Daoy (cell line): ENCODE measurements around the gene RALGPS1. TPM values are rescaled to one million over a fixed set of nuclear protein-coding genes. Genes with fewer than 3 reads are reported as not detected.
"Not testable (repeated sequence)": the region's sequence is repeated elsewhere in the genome, so short reads cannot be mapped to it uniquely, and the experiment has no call there.

ENCODE experiments used
- DNase-seq: peaks from one replicate; pipeline ENCODE4 v3.0.0-alpha.2; 2015; ENCODE audit warnings: low read depth
- total RNA-seq: library from RNA; depleted of rRNA; stranded (reverse); fragments of >200 nt; shearing (Covaris generic); gene quantifications from 2 replicates; pipeline ENCODE4 v1.2.3, GENCODE V29; 2014

The RALGPS1 gene
- total RNA-seq, 1 experiment from 2014 or later, result 4.9 TPM

DNA sequence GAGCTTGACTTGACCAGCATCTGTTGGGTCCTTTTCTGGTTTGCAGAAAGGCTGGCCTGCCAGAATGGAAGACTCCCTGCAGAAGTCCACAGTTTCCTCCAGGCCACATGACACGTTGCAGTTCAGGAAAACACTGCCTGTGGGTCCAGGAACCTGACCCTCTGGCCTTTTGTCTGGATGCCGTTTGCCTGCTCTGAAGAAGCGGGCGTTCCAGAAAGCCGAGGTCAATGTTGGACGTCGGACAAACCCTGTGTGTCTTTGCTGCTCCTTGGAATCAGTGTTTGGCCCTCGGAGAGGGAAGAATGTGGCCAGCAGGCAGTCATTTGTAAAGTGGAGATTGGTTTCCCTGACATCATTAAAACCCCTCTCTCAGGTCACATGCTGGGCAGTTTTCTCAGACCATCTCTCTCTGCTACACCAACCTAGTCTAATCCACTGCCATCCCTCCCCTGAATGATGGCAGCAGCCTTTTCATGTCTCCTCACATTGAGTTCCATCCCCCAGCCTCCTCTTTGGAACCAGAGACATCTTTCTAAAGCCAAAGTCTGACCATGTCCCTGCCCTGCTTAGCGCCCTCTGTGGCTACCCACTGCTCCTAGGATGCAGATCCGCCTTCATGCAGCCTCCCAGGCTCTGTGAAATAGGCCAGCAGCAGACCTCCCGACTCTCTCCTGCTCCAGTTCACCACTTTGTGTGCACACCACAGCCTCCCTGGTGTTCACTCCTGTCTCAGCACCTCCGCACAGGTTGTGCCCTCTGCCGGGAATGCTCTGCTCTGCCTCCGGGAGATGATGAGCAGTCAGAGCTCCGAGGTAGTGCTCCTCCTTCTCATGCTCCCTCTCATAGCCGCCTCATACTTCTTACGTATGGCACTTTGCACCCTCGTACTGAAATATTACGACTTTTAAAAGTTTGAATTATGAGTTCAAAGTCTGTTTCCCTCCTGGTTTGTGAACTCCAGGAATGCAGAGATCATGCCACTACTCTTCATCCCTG, 75.6 kb downstream of the RALGPS1 start:
- DNase-seq, result no peak

DNA sequence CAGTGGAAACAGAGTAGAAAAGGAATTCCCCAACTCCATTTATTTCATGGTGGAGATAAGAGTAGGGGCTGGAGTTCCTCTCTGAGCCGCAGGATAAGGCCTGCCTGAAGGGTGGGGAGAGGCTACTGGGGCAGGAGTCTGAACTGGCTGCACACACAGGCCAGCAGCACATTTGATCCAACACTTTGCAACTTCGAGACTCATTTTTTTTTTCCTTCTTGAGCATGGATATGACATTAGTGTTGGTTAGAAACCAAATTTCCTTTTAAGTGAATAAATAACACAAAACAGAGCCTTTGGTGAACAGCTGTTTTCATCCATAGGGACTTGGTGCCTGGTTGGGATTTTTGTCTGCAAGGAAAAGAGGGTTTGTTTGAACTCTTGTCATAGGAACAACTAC, 76.6 kb downstream of the RALGPS1 start:
- DNase-seq, result no peak

DNA sequence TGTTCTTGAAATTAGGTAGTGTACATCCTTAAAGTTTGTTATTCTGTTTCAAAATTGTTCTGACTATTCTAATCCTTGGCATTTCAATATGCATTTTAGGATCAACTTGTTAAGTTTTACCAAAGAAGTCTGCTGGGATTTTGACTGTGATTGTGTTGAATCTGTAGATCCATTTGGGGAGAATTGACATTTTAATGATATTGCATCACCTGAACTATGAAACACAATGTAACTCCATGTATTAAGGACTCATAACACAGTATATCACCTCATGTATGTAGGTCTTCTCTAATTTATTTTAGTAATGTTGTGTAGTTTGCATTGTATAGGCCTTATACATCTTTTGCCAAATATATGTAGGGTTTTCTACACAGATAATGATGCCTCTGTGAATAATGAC, 77.8 kb downstream of the RALGPS1 start:
- DNase-seq, result no peak

DNA sequence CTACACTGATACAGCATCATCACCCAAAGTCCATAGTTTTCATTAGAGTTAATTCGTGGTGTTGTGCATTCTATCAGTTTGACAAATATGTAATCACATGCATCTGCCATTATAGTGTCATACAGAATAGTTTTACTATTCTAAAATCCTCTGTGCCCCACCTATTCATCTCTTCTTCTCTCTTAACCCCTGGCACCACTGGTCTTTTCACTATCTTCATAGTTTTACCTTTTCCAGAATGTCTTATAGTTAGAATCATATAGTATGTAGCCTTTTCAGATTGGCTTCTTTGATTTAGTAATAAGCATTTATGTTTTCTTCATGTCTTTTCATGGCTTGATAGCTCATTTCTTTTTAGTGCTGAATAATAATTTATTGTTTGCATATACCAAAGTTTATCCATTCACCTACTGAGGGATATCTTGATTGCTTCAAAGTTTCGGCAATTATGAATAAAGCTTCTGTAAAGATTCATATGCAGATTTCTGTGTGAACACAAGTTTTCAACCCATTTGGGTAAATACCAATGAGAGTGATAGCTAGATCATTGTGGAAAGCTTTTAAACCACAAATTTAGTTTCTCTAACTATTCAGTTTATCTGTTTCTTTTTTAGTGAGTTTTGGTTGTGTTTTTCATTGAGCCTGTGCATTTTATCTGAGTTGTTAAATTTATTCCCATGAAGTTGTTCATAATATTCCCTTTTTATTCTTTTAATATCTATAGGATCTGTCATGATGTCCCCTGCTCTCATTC, 84.9 kb downstream of the RALGPS1 start:
- DNase-seq, result no peak

DNA sequence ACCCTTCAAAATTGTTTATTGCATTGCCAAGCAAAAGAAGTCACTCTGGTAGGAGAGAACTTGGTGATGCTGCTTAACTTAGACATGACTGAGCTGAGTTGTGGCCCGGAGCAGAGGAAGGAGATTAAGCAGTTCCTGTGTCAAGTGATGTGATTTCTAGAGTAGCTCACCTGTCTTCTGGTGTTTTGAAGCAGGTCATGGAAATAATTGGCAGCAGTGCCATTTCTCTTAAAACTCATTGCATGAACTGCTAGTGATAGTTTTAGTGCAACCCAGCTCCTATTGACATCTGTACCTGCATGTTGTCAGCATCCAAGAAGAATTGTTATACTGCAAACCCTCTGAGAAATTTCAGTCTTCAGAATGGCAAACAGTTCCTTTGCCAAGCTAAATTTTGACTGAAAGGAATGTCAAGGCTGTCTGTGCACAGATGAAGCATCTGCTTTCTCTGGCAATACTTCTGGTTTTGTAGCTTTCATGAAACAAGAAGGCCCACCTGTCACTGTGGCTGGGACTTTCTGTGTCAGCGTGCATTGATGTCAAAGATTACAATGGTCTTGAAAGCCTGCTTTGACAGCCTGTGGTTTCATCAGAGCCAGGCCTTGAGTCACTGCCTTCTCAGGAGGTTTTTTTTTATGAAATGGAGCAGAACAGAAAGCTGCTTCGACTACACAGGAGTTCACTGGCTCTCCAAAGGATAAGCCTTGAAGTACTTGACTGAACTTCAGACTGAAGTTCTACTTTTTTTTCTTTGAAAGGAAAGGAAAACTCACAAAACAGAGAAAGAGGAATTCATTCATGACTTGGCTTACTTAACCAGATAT, 90.6 kb downstream of the RALGPS1 start:
- DNase-seq, result peak; percentile 69

DNA sequence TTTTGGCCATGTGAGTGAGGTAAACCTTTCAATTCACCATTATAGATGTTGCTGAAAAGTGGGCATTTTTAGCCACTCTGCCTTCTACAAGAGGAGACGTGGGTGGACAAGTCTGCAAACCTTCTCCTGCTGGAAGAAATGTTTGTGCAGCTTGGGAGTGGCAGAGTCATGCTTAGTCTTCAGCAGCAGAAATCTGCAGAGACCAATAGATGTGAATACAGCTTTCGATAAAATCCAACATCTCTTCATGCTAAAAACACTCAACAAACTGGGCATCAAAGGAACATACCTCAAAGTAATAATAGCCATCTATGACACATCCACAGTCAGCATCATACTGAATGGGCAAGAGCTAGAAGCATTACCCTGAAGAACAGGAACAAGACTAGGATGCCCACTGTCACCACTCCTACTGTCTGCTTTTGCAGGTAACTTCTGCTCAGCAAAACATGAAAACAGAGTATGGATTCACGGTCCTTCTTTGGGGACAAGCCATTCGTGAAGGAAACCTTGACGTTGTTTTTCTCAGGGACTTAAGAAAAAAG, 91.3 kb downstream of the RALGPS1 start:
- no peak for DNase-seq

DNA sequence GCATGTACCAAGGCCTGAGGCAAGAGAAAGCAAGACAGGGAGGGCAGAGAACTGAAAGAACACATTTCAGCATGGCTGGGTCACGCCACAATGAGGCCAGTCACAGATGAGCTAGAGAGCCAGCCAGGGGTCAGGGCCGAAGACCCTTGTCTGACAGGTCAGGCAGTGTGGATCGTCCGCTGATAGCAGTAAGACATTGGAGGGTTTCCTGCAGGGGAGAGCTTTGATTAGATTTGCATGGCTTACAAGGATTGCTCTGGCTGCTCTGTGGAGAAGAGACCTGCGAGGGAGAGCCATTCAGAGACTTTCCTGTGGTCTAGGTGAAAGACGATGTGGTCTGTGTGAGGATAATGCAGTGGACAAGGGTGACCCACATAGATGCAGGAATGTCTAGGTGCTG, 93.1 kb downstream of the RALGPS1 start:
- no peak for DNase-seq

DNA sequence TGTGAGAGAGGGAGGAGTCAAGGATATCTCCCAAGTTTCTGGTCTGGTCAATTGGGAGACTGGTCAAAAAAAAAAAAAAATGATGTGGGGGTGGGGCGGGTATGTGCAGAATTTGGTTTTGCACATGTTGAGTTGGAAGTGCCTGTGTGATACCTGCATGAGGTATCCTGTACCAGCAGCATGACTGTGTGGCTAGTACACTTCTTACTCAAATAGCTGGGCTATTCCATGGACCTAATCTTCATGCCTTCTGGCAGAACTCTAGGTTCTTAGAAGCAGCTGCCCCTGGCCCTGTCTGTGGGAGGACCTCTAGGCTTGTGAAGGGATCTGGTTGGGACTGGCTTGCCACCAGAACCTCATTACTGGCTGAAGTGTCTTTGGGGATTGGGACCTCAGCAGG, 93.5 kb downstream of the RALGPS1 start:
- no peak for DNase-seq

DNA sequence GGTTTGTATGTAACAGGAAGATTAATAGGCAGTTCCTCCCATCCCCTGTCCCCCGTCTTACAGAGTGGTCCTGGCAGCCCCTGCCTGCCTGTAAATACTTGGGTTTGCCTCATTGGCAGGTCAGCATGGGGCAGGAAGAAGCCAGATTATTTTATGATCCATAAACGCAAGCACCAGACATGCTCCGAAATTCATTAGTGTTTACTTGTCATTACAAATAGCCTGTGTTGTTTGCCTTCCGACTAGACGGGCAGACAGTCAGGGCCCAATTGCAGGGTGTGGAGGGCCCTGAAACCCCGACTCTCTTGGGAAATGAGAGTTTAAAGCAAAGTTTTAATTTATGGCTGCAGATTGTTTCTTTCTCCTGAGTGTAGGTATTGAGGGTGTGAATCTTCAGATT, 97.2 kb downstream of the RALGPS1 start:
- no peak for DNase-seq

DNA sequence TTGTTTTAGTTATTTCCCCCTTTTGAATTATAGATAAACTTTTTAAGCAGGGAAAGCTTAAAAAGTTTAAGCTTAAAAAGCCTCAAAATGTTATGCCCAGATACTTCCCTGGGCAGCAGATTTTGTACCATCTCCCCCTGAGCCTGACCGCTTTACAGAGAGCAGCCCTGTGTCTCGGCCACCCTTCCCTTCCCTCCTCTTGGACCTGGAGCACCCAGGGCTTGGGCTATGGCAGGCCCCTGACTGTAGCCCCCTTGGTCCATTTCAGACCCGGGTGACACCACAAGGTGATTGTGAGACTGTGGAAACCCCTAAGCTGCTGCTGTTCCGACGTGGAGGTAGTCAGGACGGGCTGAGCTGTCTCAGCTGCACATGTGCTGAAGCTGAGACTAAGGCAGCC, 97.7 kb downstream of the RALGPS1 start:
- no peak for DNase-seq

DNA sequence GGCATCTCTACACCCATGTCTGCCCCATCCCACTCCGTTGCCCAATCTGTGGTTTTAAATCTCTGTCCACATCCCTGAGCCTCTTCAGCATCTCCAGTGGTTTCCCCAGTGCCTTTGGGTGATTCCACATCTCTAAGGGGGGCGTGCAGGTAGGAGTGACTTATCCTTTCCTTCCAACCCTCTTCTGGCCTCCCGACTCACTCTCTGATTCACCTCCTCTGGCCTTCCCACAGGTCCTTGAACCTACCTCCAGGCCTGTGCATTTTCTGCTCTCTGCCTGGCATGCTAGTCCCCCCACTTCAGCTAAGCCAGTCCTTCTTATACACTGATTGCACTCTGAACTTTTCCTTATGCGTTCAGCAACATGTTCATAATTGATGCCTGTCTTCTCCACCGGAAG, 99.0 kb downstream of the RALGPS1 start:
- DNase-seq, result peak; percentile 21

DNA sequence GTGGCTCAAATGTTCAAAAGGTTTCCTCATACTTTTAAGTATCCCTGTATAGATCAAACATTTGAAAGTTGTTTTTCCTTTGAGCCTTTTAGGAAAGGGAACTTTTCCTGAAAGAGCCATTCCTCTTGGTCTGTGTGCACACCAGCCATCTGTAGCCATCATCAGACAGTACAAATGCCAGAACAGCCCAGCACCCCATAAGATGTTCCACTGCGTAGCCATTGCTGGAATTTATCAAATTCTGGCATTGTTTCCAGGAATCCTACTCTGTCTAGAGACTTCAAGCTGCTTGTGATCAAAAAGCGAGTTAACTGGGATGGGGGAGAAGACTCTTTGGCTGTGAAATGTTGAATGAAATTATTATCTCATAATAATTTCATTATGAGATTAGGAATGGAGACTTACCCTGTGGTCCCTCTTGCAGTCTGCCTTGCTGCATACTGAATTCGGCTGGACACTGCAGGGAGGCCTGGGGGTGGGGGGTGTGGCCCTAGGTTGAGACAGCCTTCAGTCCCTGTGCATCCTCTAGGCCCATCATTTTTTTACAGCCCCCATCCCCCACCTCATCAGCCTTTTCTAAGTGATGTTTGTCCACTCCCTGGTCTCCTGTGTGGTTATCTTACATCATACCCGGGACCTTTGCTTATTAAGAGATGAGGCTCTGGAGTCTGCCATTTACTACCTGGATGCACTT, 99.8 kb downstream of the RALGPS1 start:
- no peak for DNase-seq

DNA sequence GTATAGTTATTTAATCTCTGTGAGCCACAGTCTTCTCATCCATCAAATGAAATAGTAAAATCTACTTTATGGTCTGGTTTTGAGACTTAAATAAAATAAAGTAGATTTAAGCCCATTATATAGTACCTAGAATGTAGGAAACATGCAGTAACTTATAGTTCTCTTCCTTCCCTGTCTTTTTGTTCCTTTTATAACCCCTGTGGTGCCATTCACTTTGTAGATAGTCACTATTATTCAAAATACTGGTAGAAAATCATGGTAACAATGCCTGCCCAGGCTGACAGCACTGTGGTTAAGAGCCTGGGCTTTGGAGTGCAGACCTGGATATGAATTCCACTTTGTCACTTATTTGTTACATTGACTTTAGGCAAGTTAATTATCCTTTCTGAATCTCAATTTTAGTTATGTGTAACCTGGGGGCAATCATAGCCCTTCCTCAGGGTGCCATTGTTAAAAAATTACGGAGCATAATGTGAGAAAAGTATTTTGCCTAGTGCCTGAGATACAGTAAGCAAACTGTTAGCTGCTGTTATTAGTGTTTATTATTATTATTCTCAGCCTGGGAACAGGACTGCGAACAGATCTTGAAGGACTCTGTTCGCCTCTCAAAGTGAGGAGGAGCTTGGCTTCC, 100.4 kb downstream of the RALGPS1 start:
- no peak for DNase-seq

DNA sequence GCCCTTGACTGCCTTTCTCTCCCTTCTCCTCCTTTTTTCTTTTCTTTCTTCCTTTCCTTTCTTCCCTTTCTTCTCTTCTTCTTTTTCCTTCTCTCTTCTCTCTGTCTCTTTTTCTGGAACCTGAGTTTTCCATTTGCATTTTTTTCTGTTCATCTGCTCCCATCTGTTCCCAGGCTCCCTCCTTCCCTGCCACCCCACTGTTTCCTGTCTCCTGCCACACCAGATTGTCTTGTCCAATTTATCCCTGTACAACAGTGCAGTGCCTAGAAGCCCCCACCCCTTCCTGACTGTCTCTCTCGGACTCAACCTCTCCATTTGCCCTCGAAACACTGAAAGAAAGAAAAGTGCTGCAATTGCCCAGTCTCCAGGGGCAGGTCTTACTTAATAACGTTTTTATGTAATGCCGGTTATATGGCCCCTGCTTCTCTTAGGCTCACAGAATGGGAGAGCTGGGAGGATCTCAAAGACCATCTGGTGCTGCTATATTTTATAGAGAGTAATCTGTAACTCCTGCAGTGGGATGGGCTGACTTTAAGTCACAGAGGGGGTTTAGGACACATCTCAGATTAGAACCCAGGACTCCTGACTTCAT, 101.4 kb downstream of the RALGPS1 start:
- DNase-seq, result no peak

DNA sequence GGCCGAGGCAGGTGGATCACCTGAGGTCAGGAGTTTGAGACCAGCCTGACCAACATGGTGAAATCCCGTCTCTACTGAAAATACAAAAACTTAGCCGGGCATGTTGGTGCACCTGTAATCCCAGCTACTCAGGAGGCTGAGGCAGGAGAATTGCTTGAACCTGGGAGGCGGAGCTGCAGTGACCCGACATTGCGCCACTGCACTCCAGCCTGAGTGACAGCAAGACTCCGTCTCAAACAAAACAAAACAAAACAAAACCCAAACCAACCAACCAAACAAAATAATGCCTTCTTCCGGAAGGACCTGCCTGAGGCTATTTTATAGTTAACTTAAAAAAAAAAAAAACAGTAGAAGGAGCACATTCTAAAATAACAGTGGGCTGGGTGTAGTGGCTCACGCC, 103.4 kb downstream of the RALGPS1 start:
- DNase-seq, result not testable (repeated sequence)

DNA sequence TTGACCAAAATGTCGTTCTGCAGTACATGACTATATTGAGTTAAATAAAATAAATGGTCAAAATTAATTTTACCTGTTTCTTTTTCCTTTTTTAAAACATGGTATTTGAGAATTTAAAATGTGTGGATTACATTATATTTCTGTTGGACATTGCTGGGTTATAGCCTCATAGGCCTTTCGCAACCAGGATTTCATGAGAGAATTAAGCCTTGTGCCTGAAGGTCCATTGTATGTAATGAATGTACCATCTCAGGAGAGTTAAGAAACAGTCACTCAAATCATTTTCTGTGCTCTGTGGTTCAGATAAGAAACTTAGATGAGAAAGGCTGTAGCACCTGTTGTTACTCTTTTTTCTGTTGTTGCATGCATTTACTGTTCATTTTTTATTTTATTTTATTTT, 104.4 kb downstream of the RALGPS1 start:
- DNase-seq, result no peak

DNA sequence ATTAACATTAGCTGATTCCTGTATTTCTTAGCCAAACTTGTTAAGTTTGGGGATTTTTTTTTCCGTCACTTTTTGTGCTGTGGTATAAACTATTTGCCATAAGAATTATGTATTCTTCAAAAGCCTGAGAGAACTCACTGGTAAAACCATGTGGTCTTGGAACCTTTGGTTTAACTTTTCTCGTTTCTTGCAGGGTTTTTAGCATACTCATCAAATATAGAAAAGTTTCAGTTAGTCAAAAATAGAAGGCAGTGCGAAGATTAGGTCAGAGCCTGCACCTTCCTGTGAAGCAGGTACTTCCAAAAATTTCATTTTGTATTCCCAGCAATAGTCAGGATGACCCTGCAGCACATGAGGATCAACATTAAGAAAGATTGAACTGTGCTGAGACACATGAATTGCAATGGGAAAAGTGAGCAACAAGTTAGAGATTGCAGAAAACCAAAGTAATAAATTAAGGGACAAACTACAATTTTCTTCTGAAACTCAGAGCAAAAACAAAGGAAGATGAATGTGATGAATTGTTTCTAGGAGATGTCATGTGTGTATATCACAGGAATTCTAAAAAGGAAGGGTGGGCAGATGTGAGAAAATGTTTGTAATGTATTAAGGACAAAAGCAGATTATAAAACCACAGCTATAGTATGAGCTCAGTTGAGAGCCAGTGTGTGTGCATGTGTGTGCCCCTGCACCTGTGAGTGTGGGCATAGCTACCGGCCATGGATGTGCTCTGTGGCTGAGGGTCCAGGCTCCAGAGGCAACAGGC, 105.6 kb downstream of the RALGPS1 start:
- no peak for DNase-seq

DNA sequence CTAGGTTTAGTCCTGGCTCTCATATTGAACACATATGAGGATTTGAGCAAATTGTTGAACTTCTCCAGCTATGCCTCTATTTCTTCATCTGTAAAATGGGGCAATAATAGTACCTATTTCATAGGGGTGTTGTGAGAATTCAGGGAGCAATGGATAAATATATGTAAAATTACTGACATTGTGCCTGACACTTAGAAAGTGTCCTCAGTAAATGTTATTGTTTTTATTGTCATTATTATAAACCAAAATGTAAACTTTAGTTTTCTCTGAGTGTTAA, 106.2 kb downstream of the RALGPS1 start:
- DNase-seq, result no peak

DNA sequence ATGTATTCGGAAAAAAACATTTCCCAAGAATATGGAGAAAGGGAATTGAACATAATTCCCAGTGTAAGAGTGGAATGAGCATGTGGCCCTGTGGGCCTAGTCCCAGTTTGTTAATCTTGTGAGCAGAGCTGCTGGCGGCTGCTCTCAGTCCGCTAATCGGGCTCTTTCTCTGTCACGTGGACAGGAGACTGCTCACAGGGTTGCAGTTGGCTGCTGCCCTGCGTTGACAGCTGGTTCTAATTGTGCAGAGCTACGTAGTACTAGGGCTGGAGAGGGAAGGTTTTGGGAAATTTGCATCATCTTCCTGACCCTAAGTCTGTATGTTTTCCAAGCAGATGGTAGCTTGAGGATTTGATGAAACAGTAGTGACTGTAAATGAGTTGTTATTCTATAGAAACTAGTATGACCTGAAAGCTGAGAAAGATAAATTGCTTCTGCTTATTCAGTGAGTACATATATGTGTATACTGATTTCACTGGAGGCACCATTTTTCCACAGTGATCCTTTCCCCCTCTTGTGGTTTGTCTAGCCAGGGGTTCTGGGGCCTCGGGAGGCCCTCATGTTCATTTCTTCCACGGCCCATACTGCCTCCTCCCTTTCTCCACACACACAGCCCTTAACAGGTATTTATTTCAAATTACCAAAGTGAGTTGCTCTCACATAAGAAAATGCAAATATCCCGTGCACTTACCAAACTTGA, 107.2 kb downstream of the RALGPS1 start:
- peak; percentile 39 for DNase-seq
